Natural killer cell (primary cell): ENCODE data around the gene SH3BGR. TPM values are rescaled to one million over a fixed set of nuclear protein-coding genes. Genes with fewer than 3 reads are reported as not detected.

Source experiments
- ATAC-seq, 3 donors: fragments of 150-1000 bp in 2 of 3; fragments of 200-7000 bp in 1 of 3; cut with Tn5 transposase; 1 replicate in 1 of 3; 2 replicates in 2 of 3; pipeline ENCODE4 v1.10.0; 2021; ENCODE audit warnings: mild to moderate bottlenecking in 2 of 3, moderate library complexity in 2 of 3
- DNase-seq, 2 donors: peaks; one replicate each; pipeline versions ENCODE4 v3.0.0 to v3.0.0-alpha.2; 2013 to 2021; ENCODE audit warnings: mixed read lengths in 1 of 2
- H3K27ac ChIP-seq: one replicate; pipeline ENCODE4 v1.5.1; 2013; ENCODE audit warnings: mild to moderate bottlenecking, low read length
- H3K27me3 ChIP-seq: one replicate; pipeline ENCODE4 v1.6.1; 2013; ENCODE audit warnings: low read length; ENCODE audit not compliant: control insufficient read depth, insufficient read depth
- H3K36me3 ChIP-seq: one replicate; pipeline ENCODE4 v1.6.1; 2013; ENCODE audit warnings: low read length; ENCODE audit not compliant: control insufficient read depth, insufficient read depth
- H3K4me1 ChIP-seq: one replicate; pipeline ENCODE4 v1.6.1; 2013; ENCODE audit warnings: low read length; ENCODE audit not compliant: control insufficient read depth, insufficient read depth
- H3K4me3 ChIP-seq: one replicate; pipeline ENCODE4 v1.5.1; 2013; ENCODE audit warnings: low read length
- H3K9me3 ChIP-seq: one replicate; pipeline ENCODE4 v1.6.1; 2013; ENCODE audit warnings: low read length; ENCODE audit not compliant: control insufficient read depth, insufficient read depth
- H3K27ac Mint-ChIP-seq, 2 donors: one replicate each; pipeline ENCODE4 v1.8.0; 2022; ENCODE audit warnings: mild to moderate bottlenecking in 2 of 2, mixed read lengths in 2 of 2, moderate library complexity in 1 of 2
- H3K27me3 Mint-ChIP-seq, 2 donors: one replicate each; pipeline ENCODE4 v1.8.0; 2022; ENCODE audit warnings: low read depth in 2 of 2, mixed read lengths in 2 of 2
- H3K36me3 Mint-ChIP-seq: one replicate; pipeline ENCODE4 v1.8.0; 2022; ENCODE audit warnings: mixed read lengths
- H3K4me1 Mint-ChIP-seq, 2 donors: one replicate each; pipeline ENCODE4 v1.8.0; 2022; ENCODE audit warnings: mixed read lengths in 2 of 2
- H3K4me3 Mint-ChIP-seq: one replicate; pipeline ENCODE4 v1.8.0; 2022; ENCODE audit warnings: mild to moderate bottlenecking, moderate library complexity, mixed read lengths
- H3K9me3 Mint-ChIP-seq, 2 donors: one replicate each; pipeline ENCODE4 v1.8.0; 2022; ENCODE audit warnings: mixed read lengths in 2 of 2
- CTCF ChIP-seq: fragments of 200-600 bp; IDR thresholded peaks from one replicate; pipeline ENCODE4 v1.8.0; 2022; ENCODE audit warnings: antibody characterized with exemption
- WGBS: methylation state at CpG from one replicate; pipeline ENCODE4 v1.1.7; 2013; ENCODE audit warnings: missing lambda C conversion rate; ENCODE audit not compliant: insufficient coverage; 5-methylcytosine and 5-hydroxymethylcytosine counted together
- intact Hi-C: fragments of 100-400 bp; cut with micrococcal nuclease; formaldehyde crosslinking; loops from one replicate; pipeline ENCODE4 v1.14.2; 2022
- total RNA-seq, 4 donors: library from RNA; stranded (reverse); fragments of 120-200 nt in 1 of 4; gene quantifications; one replicate each; pipeline versions ENCODE4 v1.2.3 to v1.2.4, GENCODE V29; 2013 to 2022

The SH3BGR gene
- total RNA-seq, 3 donors from 2014 or later (not counting 1 experiment from before 2014, with no cell fraction given) = 0.75 to 1.3 TPM; not detected in 1

- no peak for DNase-seq
- no peaks in the 10 kb centered on the region for H3K36me3 Mint-ChIP-seq
- intact Hi-C loops = no loop called here
- H3K4me3 Mint-ChIP-seq = no peak overlapping the region
- TF ChIP-seq CTCF = no peak
- H3K9me3 Mint-ChIP-seq = no peaks in the 10 kb centered on the region
- WGBS = 100% methylated on average over 2 of the region's 4 CpGs
- Histone ChIP-seq H3K27ac (no peak overlapping the region), H3K4me3 (no peak overlapping the region), H3K27me3 (no peaks in the 10 kb centered on the region), H3K9me3 (no peaks in the 10 kb centered on the region), H3K4me1 (no peaks in the 10 kb centered on the region), H3K36me3 (no peaks in the 10 kb centered on the region)
- H3K27me3 Mint-ChIP-seq = peaks cover 11 to 22% of the 10 kb centered on the region in 2 donors
- no peaks in the 10 kb centered on the region for H3K4me1 Mint-ChIP-seq
- no peak for ATAC-seq
- no peak overlapping the region for H3K27ac Mint-ChIP-seq
These were observed 1.9 kb downstream of the SH3BGR start for GRCh38 chr21:39453571-39454179.

GRCh38 chr21:39454949-39455668, 3.3 kb downstream of the SH3BGR start:
- no peak for TF ChIP-seq CTCF
- no peak overlapping the region for H3K27ac Mint-ChIP-seq
- DNase-seq = no peak
- no peaks in the 10 kb centered on the region for H3K36me3 ChIP-seq
- peaks cover 11 to 12% of the 10 kb centered on the region in 2 donors for H3K27me3 Mint-ChIP-seq
- no peak overlapping the region for H3K27ac ChIP-seq
- no peaks in the 10 kb centered on the region for H3K9me3 ChIP-seq
- no peaks in the 10 kb centered on the region for H3K9me3 Mint-ChIP-seq
- H3K27me3 ChIP-seq = no peaks in the 10 kb centered on the region
- H3K4me1 Mint-ChIP-seq = no peaks in the 10 kb centered on the region
- H3K36me3 Mint-ChIP-seq = no peaks in the 10 kb centered on the region
- ATAC-seq = peak in 1 of 3 donors; percentile 41
- intact Hi-C loops = no loop called here
- H3K4me3 Mint-ChIP-seq = no peak overlapping the region
- H3K4me1 ChIP-seq = no peaks in the 10 kb centered on the region
- no peak overlapping the region for H3K4me3 ChIP-seq
- WGBS = 86% methylated on average over 6 of the region's 6 CpGs

GRCh38 chr21:39456665-39457064, 4.9 kb downstream of the SH3BGR start:
- Mint-ChIP-seq H3K27me3 (peaks cover 7 to 11% of the 10 kb centered on the region in 2 donors), H3K4me3 (no peak overlapping the region), H3K27ac (no peak overlapping the region), H3K36me3 (no peaks in the 10 kb centered on the region), H3K4me1 (no peaks in the 10 kb centered on the region), H3K9me3 (no peaks in the 10 kb centered on the region)
- ATAC-seq = no peak
- H3K27ac ChIP-seq = no peak overlapping the region
- H3K4me1 ChIP-seq = no peaks in the 10 kb centered on the region
- H3K27me3 ChIP-seq = no peaks in the 10 kb centered on the region
- no peaks in the 10 kb centered on the region for H3K36me3 ChIP-seq
- TF ChIP-seq CTCF = no peak
- no peak for DNase-seq
- intact Hi-C loops = no loop called here
- 83% methylated on average over 1 of the region's 3 CpGs for WGBS
- no peak overlapping the region for H3K4me3 ChIP-seq
- no peaks in the 10 kb centered on the region for H3K9me3 ChIP-seq
